ENCODE data around the gene SDE2.

SDE2 gene

GRCh38 chr1:226029568-226030225, 30.6 kb upstream of the SDE2 start:
- Histone ChIP-seq H3K4me1 (ENCODE audit: control insufficient read depth, insufficient read depth, low read length) (no peaks in the 10 kb centered on the region), H3K27me3 (ENCODE audit: control insufficient read depth, insufficient read depth, low read length) (no peaks in the 10 kb centered on the region), H3K4me3 (ENCODE audit: low read length) (no peak overlapping the region), H3K9me3 (ENCODE audit: control insufficient read depth, insufficient read depth, low read length) (no peaks in the 10 kb centered on the region), H3K36me3 (ENCODE audit: control insufficient read depth, insufficient read depth, low read length) (no peaks in the 10 kb centered on the region), H3K27ac (ENCODE audit: low read length) (no peak overlapping the region)
- no peak for DNase-seq (ENCODE audit: low read depth, low spot score)
- no CpG with 5 or more reads among the region's 7 CpGs for WGBS (ENCODE audit: insufficient coverage, insufficient read length)

- no CpG with 5 or more reads among the region's 7 CpGs for WGBS (ENCODE audit: insufficient coverage, insufficient read length)
Observed at GRCh38 chr1:226029093-226029496, 30.0 kb upstream of the SDE2 start.

GRCh38 chr1:226027538-226028217, 28.5 kb upstream of the SDE2 start:
- no peak for DNase-seq (ENCODE audit: low read depth, low spot score)
- WGBS (ENCODE audit: insufficient coverage, insufficient read length), result no CpG with 5 or more reads among the region's 5 CpGs
- Histone ChIP-seq H3K9me3 (ENCODE audit: control insufficient read depth, insufficient read depth, low read length) (no peaks in the 10 kb centered on the region), H3K4me1 (ENCODE audit: control insufficient read depth, insufficient read depth, low read length) (no peaks in the 10 kb centered on the region), H3K4me3 (ENCODE audit: low read length) (no peak overlapping the region), H3K36me3 (ENCODE audit: control insufficient read depth, insufficient read depth, low read length) (no peaks in the 10 kb centered on the region), H3K27me3 (ENCODE audit: control insufficient read depth, insufficient read depth, low read length) (no peaks in the 10 kb centered on the region), H3K27ac (ENCODE audit: low read length) (no peak overlapping the region)

More at GRCh38 chr1:226029093-226029496, 30.0 kb upstream of the SDE2 start:
- Histone ChIP-seq H3K27me3 (ENCODE audit: control insufficient read depth, insufficient read depth, low read length) (no peaks in the 10 kb centered on the region), H3K9me3 (ENCODE audit: control insufficient read depth, insufficient read depth, low read length) (no peaks in the 10 kb centered on the region), H3K27ac (ENCODE audit: low read length) (no peak overlapping the region), H3K36me3 (ENCODE audit: control insufficient read depth, insufficient read depth, low read length) (no peaks in the 10 kb centered on the region), H3K4me3 (ENCODE audit: low read length) (no peak overlapping the region), H3K4me1 (ENCODE audit: control insufficient read depth, insufficient read depth, low read length) (no peaks in the 10 kb centered on the region)
- no peak for DNase-seq (ENCODE audit: low read depth, low spot score)

DNA sequence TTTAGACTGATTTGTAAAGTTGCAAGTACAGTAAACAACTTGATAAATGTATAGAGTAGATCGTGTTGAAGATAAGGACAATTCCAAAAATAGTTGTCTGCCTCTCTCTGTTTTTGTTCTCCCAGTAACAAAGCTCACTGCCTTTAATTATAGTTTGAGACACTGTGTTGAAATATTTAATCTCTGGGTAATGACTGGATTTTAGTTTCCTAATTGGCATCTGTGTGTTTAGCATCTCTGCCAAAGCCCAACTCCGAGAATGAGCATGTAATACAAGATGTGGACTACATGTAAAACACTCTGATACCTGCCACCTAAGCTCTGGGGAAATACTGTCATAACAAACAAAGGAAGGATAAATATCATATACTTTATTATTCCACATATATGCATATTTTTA, 27.7 kb upstream of the SDE2 start:
- H3K4me1 ChIP-seq (ENCODE audit: control insufficient read depth, insufficient read depth, low read length), result no peaks in the 10 kb centered on the region
- WGBS (ENCODE audit: insufficient coverage, insufficient read length), result 100% methylated on average over 1 of the region's 2 CpGs
- no peak overlapping the region for H3K4me3 ChIP-seq (ENCODE audit: low read length)
- H3K36me3 ChIP-seq (ENCODE audit: control insufficient read depth, insufficient read depth, low read length), result no peaks in the 10 kb centered on the region
- no peak for DNase-seq (ENCODE audit: low read depth, low spot score)
- H3K9me3 ChIP-seq (ENCODE audit: control insufficient read depth, insufficient read depth, low read length), result no peaks in the 10 kb centered on the region
- H3K27ac ChIP-seq (ENCODE audit: low read length), result no peak overlapping the region
- no peaks in the 10 kb centered on the region for H3K27me3 ChIP-seq (ENCODE audit: control insufficient read depth, insufficient read depth, low read length)

GRCh38 chr1:226023735-226024134, 24.6 kb upstream of the SDE2 start:
- DNase-seq (ENCODE audit: low read depth, low spot score), result no peak
- Histone ChIP-seq H3K27ac (ENCODE audit: low read length) (no peak overlapping the region), H3K9me3 (ENCODE audit: control insufficient read depth, insufficient read depth, low read length) (no peaks in the 10 kb centered on the region), H3K36me3 (ENCODE audit: control insufficient read depth, insufficient read depth, low read length) (no peaks in the 10 kb centered on the region), H3K4me3 (ENCODE audit: low read length) (no peak overlapping the region), H3K27me3 (ENCODE audit: control insufficient read depth, insufficient read depth, low read length) (no peaks in the 10 kb centered on the region), H3K4me1 (ENCODE audit: control insufficient read depth, insufficient read depth, low read length) (no peaks in the 10 kb centered on the region)
- no CpG with 5 or more reads among the region's 5 CpGs for WGBS (ENCODE audit: insufficient coverage, insufficient read length)

DNA sequence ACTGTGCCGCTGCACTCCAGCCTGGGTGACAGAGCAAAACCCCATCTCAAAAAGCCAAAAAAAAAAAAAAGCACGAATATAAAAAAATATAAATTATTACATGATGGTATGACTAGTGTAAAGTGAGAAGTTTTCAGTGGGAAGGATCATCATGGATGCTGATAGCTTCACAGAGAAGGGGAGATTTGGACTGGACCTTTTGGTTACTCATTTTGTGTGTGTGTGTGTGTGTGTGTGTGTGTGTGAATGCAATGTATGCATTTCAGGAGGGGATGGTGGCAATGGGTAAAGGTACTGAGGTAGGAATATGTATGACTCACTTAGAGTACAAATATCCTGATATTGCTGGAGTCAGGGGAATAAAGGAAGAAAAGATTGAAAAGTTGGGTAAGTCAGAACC, 22.7 kb upstream of the SDE2 start:
- no peak for DNase-seq (ENCODE audit: low read depth, low spot score)
- Histone ChIP-seq H3K27ac (ENCODE audit: low read length) (no peak overlapping the region), H3K4me3 (ENCODE audit: low read length) (no peak overlapping the region), H3K27me3 (ENCODE audit: control insufficient read depth, insufficient read depth, low read length) (no peaks in the 10 kb centered on the region), H3K4me1 (ENCODE audit: control insufficient read depth, insufficient read depth, low read length) (no peaks in the 10 kb centered on the region), H3K36me3 (ENCODE audit: control insufficient read depth, insufficient read depth, low read length) (no peaks in the 10 kb centered on the region), H3K9me3 (ENCODE audit: control insufficient read depth, insufficient read depth, low read length) (no peaks in the 10 kb centered on the region)
- no CpG with 5 or more reads among the region's 2 CpGs for WGBS (ENCODE audit: insufficient coverage, insufficient read length)

GRCh38 chr1:226021401-226021800, 22.3 kb upstream of the SDE2 start:
- no CpG with 5 or more reads among the region's 3 CpGs for WGBS (ENCODE audit: insufficient coverage, insufficient read length)
- no peak for DNase-seq (ENCODE audit: low read depth, low spot score)
- Histone ChIP-seq H3K4me3 (ENCODE audit: low read length) (no peak overlapping the region), H3K36me3 (ENCODE audit: control insufficient read depth, insufficient read depth, low read length) (no peaks in the 10 kb centered on the region), H3K27ac (ENCODE audit: low read length) (no peak overlapping the region), H3K9me3 (ENCODE audit: control insufficient read depth, insufficient read depth, low read length) (no peaks in the 10 kb centered on the region), H3K4me1 (ENCODE audit: control insufficient read depth, insufficient read depth, low read length) (no peaks in the 10 kb centered on the region), H3K27me3 (ENCODE audit: control insufficient read depth, insufficient read depth, low read length) (no peaks in the 10 kb centered on the region)

DNA sequence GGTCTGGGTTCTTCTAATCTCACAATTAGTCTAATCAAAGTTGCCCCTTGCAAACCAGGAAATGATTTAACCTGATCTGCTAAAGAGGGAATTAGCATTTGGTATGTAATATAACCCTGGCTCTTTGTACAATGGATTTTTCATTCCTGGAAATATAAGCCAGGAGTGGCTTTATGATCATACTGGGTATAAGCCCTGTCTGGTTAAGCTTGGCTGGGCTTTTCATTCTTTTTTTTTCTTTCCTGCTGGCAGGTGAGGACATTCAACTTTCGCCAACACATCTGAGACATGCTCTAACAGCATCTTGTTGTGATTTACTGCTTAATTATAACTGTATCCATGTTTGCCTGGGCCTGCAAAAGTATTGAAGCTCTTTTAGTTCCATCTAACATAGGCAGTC, 20.4 kb upstream of the SDE2 start:
- Histone ChIP-seq H3K4me3 (ENCODE audit: low read length) (no peak overlapping the region), H3K27ac (ENCODE audit: low read length) (no peak overlapping the region), H3K9me3 (ENCODE audit: control insufficient read depth, insufficient read depth, low read length) (no peaks in the 10 kb centered on the region), H3K4me1 (ENCODE audit: control insufficient read depth, insufficient read depth, low read length) (no peaks in the 10 kb centered on the region), H3K36me3 (ENCODE audit: control insufficient read depth, insufficient read depth, low read length) (no peaks in the 10 kb centered on the region), H3K27me3 (ENCODE audit: control insufficient read depth, insufficient read depth, low read length) (no peaks in the 10 kb centered on the region)
- WGBS (ENCODE audit: insufficient coverage, insufficient read length), result no CpG with 5 or more reads among the region's 1 CpG
- DNase-seq (ENCODE audit: low read depth, low spot score), result no peak

- no peak overlapping the region for H3K4me3 ChIP-seq (ENCODE audit: low read length)
- no peak overlapping the region for H3K27ac ChIP-seq (ENCODE audit: low read length)
- whole genome bisulfite sequencing (ENCODE audit: insufficient coverage, insufficient read length), result no CpG with 5 or more reads among the region's 6 CpGs
- H3K9me3 ChIP-seq (ENCODE audit: control insufficient read depth, insufficient read depth, low read length), result no peaks in the 10 kb centered on the region
- H3K36me3 ChIP-seq (ENCODE audit: control insufficient read depth, insufficient read depth, low read length), result no peaks in the 10 kb centered on the region
- no peak for DNase-seq (ENCODE audit: low read depth, low spot score)
- H3K4me1 ChIP-seq (ENCODE audit: control insufficient read depth, insufficient read depth, low read length), result no peaks in the 10 kb centered on the region
- no peaks in the 10 kb centered on the region for H3K27me3 ChIP-seq (ENCODE audit: control insufficient read depth, insufficient read depth, low read length)
Observed at GRCh38 chr1:226017070-226017469, 17.9 kb upstream of the SDE2 start.

GRCh38 chr1:226009650-226010044, 10.5 kb upstream of the SDE2 start:
- no peak for DNase-seq (ENCODE audit: low read depth, low spot score)
- Histone ChIP-seq H3K9me3 (ENCODE audit: control insufficient read depth, insufficient read depth, low read length) (no peaks in the 10 kb centered on the region), H3K36me3 (ENCODE audit: control insufficient read depth, insufficient read depth, low read length) (no peaks in the 10 kb centered on the region), H3K4me3 (ENCODE audit: low read length) (no peak overlapping the region), H3K27ac (ENCODE audit: low read length) (no peak overlapping the region), H3K27me3 (ENCODE audit: control insufficient read depth, insufficient read depth, low read length) (no peaks in the 10 kb centered on the region), H3K4me1 (ENCODE audit: control insufficient read depth, insufficient read depth, low read length) (no peaks in the 10 kb centered on the region)
- no CpG with 5 or more reads among the region's 5 CpGs for WGBS (ENCODE audit: insufficient coverage, insufficient read length)
